Activated CD8-positive, alpha-beta memory T cell treated with anti-CD3 and anti-CD28 coated beads for 4 hours (primary cell): Measurements from ENCODE around the gene BRAT1.
"Not testable (repeated sequence)": the region's sequence is repeated elsewhere in the genome, so short reads cannot be mapped to it uniquely, and the experiment has no call there.

Source experiments
- DNase-seq, 2 donors: peaks; one replicate each; pipeline ENCODE4 v3.0.0-alpha.2; 2020; ENCODE audit warnings: low read depth in 2 of 2

The BRAT1 gene

GRCh38 chr7:2583798-2584580, 28.7 kb upstream of the BRAT1 start:
- no peak for DNase-seq

- no peak for DNase-seq
Observed at GRCh38 chr7:2582006-2582735, 26.8 kb upstream of the BRAT1 start.

GRCh38 chr7:2580636-2581035, 25.3 kb upstream of the BRAT1 start:
- DNase-seq, result no peak

GRCh38 chr7:2577914-2578680, 22.8 kb upstream of the BRAT1 start:
- DNase-seq, result no peak

- no peak for DNase-seq
Observed at GRCh38 chr7:2576742-2577491, 21.6 kb upstream of the BRAT1 start.

GRCh38 chr7:2575733-2576340, 20.5 kb upstream of the BRAT1 start:
- DNase-seq, result no peak

- no peak for DNase-seq
Observed at GRCh38 chr7:2575046-2575732, 19.9 kb upstream of the BRAT1 start.

- DNase-seq, result no peak
Observed at GRCh38 chr7:2573761-2574160, 18.4 kb upstream of the BRAT1 start.

GRCh38 chr7:2572101-2572842, 16.9 kb upstream of the BRAT1 start:
- no peak for DNase-seq

GRCh38 chr7:2571409-2571808, 16.1 kb upstream of the BRAT1 start:
- no peak for DNase-seq

GRCh38 chr7:2570021-2570420, 14.7 kb upstream of the BRAT1 start:
- DNase-seq, result no peak

GRCh38 chr7:2569421-2569820, 14.1 kb upstream of the BRAT1 start:
- DNase-seq, result no peak

- no peak for DNase-seq
Observed at GRCh38 chr7:2568521-2569223, 13.3 kb upstream of the BRAT1 start.

GRCh38 chr7:2567679-2568278, 12.5 kb upstream of the BRAT1 start:
- no peak for DNase-seq

- DNase-seq, result no peak
Observed at GRCh38 chr7:2566890-2567678, 11.8 kb upstream of the BRAT1 start.

GRCh38 chr7:2566348-2566889, 11.1 kb upstream of the BRAT1 start:
- no peak for DNase-seq

GRCh38 chr7:2564970-2565540, 9.7 kb upstream of the BRAT1 start:
- DNase-seq, result no peak

GRCh38 chr7:2563955-2564354, 8.6 kb upstream of the BRAT1 start:
- DNase-seq, result not testable (repeated sequence)
